SH-SY5Y (cell line): Measurements from ENCODE around the gene CORIN.

Experiments
- GATA2 ChIP-seq: IDR thresholded peaks from 2 replicates; pipeline ENCODE4 v1.6.1; 2011; ENCODE audit warnings: mild to moderate bottlenecking, low read depth, low read length
- GATA3 ChIP-seq: IDR thresholded peaks from 2 replicates; pipeline ENCODE4 v1.6.1; 2011; ENCODE audit warnings: low read depth, mild to moderate bottlenecking, low read length, moderate library complexity

GRCh38 chr4:47557255-47557654, 280.6 kb downstream of the CORIN start:
- no peak for TF ChIP-seq GATA3
- no peak for TF ChIP-seq GATA2
